ENCODE measurements around the gene PGM2. TPM values are rescaled to one million over a fixed set of nuclear protein-coding genes. Genes with fewer than 3 reads are reported as not detected.
A peak's percentile ranks its signal among the peaks of the same experiment; 100 is the strongest.

PGM2 gene
- total and polyA plus RNA-seq, 2 donors = 20.5 to 46.2 TPM

GRCh38 chr4:37881811-37882210 is 55.3 kb downstream of the PGM2 start:
- H3K9me3 ChIP-seq (ENCODE audit: control insufficient read depth in 2 of 2, insufficient read depth in 1 of 2, low read length in 1 of 2) = no peaks in the 10 kb centered on the region
- H3K4me3 ChIP-seq (ENCODE audit: low read length in 2 of 2) = no peak overlapping the region
- no peaks in the 10 kb centered on the region for H3K4me1 ChIP-seq (ENCODE audit: control insufficient read depth in 2 of 2, insufficient read depth in 2 of 2, low read length in 2 of 2)
- H3K36me3 ChIP-seq (ENCODE audit: control insufficient read depth in 2 of 2, insufficient read depth in 2 of 2, low read length in 1 of 2) = no peaks in the 10 kb centered on the region
- no peak overlapping the region for H3K27ac ChIP-seq (ENCODE audit: low read depth in 1 of 2, low read length in 1 of 2)
- WGBS = 97% methylated on average over 5 of the region's 5 CpGs
- DNase-seq (ENCODE audit: low read depth in 6 of 9, low spot score in 9 of 9) = no peak
- no peaks in the 10 kb centered on the region for H3K27me3 ChIP-seq (ENCODE audit: control insufficient read depth in 2 of 2, insufficient read depth in 1 of 2, low read length in 1 of 2)

GRCh38 chr4:37882665-37883296 is 56.3 kb downstream of the PGM2 start:
- no peaks in the 10 kb centered on the region for H3K27me3 ChIP-seq (ENCODE audit: control insufficient read depth in 2 of 2, insufficient read depth in 1 of 2, low read length in 1 of 2)
- no peak overlapping the region for H3K27ac ChIP-seq (ENCODE audit: low read depth in 1 of 2, low read length in 1 of 2)
- WGBS = 75% methylated on average over 4 of the region's 4 CpGs
- H3K4me3 ChIP-seq (ENCODE audit: low read length in 2 of 2) = no peak overlapping the region
- H3K36me3 ChIP-seq (ENCODE audit: control insufficient read depth in 2 of 2, insufficient read depth in 2 of 2, low read length in 1 of 2) = no peaks in the 10 kb centered on the region
- no peaks in the 10 kb centered on the region for H3K9me3 ChIP-seq (ENCODE audit: control insufficient read depth in 2 of 2, insufficient read depth in 1 of 2, low read length in 1 of 2)
- no peaks in the 10 kb centered on the region for H3K4me1 ChIP-seq (ENCODE audit: control insufficient read depth in 2 of 2, insufficient read depth in 2 of 2, low read length in 2 of 2)
- no peak for DNase-seq (ENCODE audit: low read depth in 6 of 9, low spot score in 9 of 9)

- WGBS = 97% methylated on average over 3 of the region's 3 CpGs
- Histone ChIP-seq H3K9me3 (ENCODE audit: control insufficient read depth in 2 of 2, insufficient read depth in 1 of 2, low read length in 1 of 2) (no peaks in the 10 kb centered on the region), H3K4me1 (ENCODE audit: control insufficient read depth in 2 of 2, insufficient read depth in 2 of 2, low read length in 2 of 2) (peaks cover 0 to under 1% of the 10 kb centered on the region in 2 donors), H3K27me3 (ENCODE audit: control insufficient read depth in 2 of 2, insufficient read depth in 1 of 2, low read length in 1 of 2) (peaks cover 2 to 6% of the 10 kb centered on the region in 2 donors), H3K4me3 (ENCODE audit: low read length in 2 of 2) (no peak overlapping the region), H3K27ac (ENCODE audit: low read depth in 1 of 2, low read length in 1 of 2) (no peak overlapping the region), H3K36me3 (ENCODE audit: control insufficient read depth in 2 of 2, insufficient read depth in 2 of 2, low read length in 1 of 2) (no peaks in the 10 kb centered on the region)
- DNase-seq (ENCODE audit: low read depth in 6 of 9, low spot score in 9 of 9) = no peak
These were observed 58.5 kb downstream of the PGM2 start for GRCh38 chr4:37884855-37885487.

- Histone ChIP-seq H3K4me3 (ENCODE audit: low read length in 2 of 2) (no peak overlapping the region), H3K27ac (ENCODE audit: low read depth in 1 of 2, low read length in 1 of 2) (no peak overlapping the region), H3K9me3 (ENCODE audit: control insufficient read depth in 2 of 2, insufficient read depth in 1 of 2, low read length in 1 of 2) (no peaks in the 10 kb centered on the region), H3K27me3 (ENCODE audit: control insufficient read depth in 2 of 2, insufficient read depth in 1 of 2, low read length in 1 of 2) (peaks cover 2 to 11% of the 10 kb centered on the region in 2 donors), H3K4me1 (ENCODE audit: control insufficient read depth in 2 of 2, insufficient read depth in 2 of 2, low read length in 2 of 2) (peaks cover 0 to 6% of the 10 kb centered on the region in 2 donors), H3K36me3 (ENCODE audit: control insufficient read depth in 2 of 2, insufficient read depth in 2 of 2, low read length in 1 of 2) (no peaks in the 10 kb centered on the region)
- DNase-seq (ENCODE audit: low read depth in 6 of 9, low spot score in 9 of 9) = no peak
- WGBS = 84% methylated on average over 8 of the region's 8 CpGs
These were observed 59.0 kb downstream of the PGM2 start for GRCh38 chr4:37885496-37885895.

GRCh38 chr4:37889849-37890800 is 63.6 kb downstream of the PGM2 start:
- H3K4me1 ChIP-seq (ENCODE audit: control insufficient read depth in 2 of 2, insufficient read depth in 2 of 2, low read length in 2 of 2) = peaks cover 11 to 21% of the 10 kb centered on the region in 2 donors
- H3K4me3 ChIP-seq (ENCODE audit: low read length in 2 of 2) = peak overlapping the region; percentile 71 to 89
- no peaks in the 10 kb centered on the region for H3K9me3 ChIP-seq (ENCODE audit: control insufficient read depth in 2 of 2, insufficient read depth in 1 of 2, low read length in 1 of 2)
- peaks cover 2 to 16% of the 10 kb centered on the region in 2 donors for H3K27me3 ChIP-seq (ENCODE audit: control insufficient read depth in 2 of 2, insufficient read depth in 1 of 2, low read length in 1 of 2)
- peak in 6 of 9 donors; percentile 22 to 58 (median 28) for DNase-seq (ENCODE audit: low read depth in 6 of 9, low spot score in 9 of 9)
- H3K36me3 ChIP-seq (ENCODE audit: control insufficient read depth in 2 of 2, insufficient read depth in 2 of 2, low read length in 1 of 2) = no peaks in the 10 kb centered on the region
- H3K27ac ChIP-seq (ENCODE audit: low read depth in 1 of 2, low read length in 1 of 2) = peak overlapping the region in 1 of 2 donors; percentile 25
- 37% methylated on average over 63 of the region's 63 CpGs for WGBS

GRCh38 chr4:37890801-37891259 is 64.3 kb downstream of the PGM2 start, which contains the start of gene TBC1D1:
TBC1D1 (plus strand) TSS chr4:37891084; CDS start chr4:37902096, 11,012 bp downstream.
- DNase-seq (ENCODE audit: low read depth in 6 of 9, low spot score in 9 of 9) = peak in 7 of 9 donors; percentile 13 to 75 (median 30)
- Histone ChIP-seq H3K4me3 (ENCODE audit: low read length in 2 of 2) (peak within 1 kb of the TSS; percentile 71 to 89), H3K9me3 (ENCODE audit: control insufficient read depth in 2 of 2, insufficient read depth in 1 of 2, low read length in 1 of 2) (no peaks in the 10 kb centered on the region), H3K4me1 (ENCODE audit: control insufficient read depth in 2 of 2, insufficient read depth in 2 of 2, low read length in 2 of 2) (peaks cover 11 to 21% of the 10 kb centered on the region in 2 donors), H3K27ac (ENCODE audit: low read depth in 1 of 2, low read length in 1 of 2) (peak within 1 kb of the TSS; percentile 63 to 79), H3K36me3 (ENCODE audit: control insufficient read depth in 2 of 2, insufficient read depth in 2 of 2, low read length in 1 of 2) (no peaks in the 10 kb centered on the region), H3K27me3 (ENCODE audit: control insufficient read depth in 2 of 2, insufficient read depth in 1 of 2, low read length in 1 of 2) (peaks cover 2 to 16% of the 10 kb centered on the region in 2 donors)
- WGBS = under 1% methylated on average over 43 of the region's 43 CpGs

GRCh38 chr4:37891260-37892159 is 65.0 kb downstream of the PGM2 start:
- DNase-seq (ENCODE audit: low read depth in 6 of 9, low spot score in 9 of 9) = peak; percentile 33 to 80 (median 51)
- WGBS = under 1% methylated on average over 49 of the region's 49 CpGs
- Histone ChIP-seq H3K4me3 (ENCODE audit: low read length in 2 of 2) (peak overlapping the region; percentile 71 to 89), H3K27ac (ENCODE audit: low read depth in 1 of 2, low read length in 1 of 2) (peak overlapping the region; percentile 63 to 79), H3K27me3 (ENCODE audit: control insufficient read depth in 2 of 2, insufficient read depth in 1 of 2, low read length in 1 of 2) (peaks cover 2 to 16% of the 10 kb centered on the region in 2 donors), H3K36me3 (ENCODE audit: control insufficient read depth in 2 of 2, insufficient read depth in 2 of 2, low read length in 1 of 2) (no peaks in the 10 kb centered on the region), H3K9me3 (ENCODE audit: control insufficient read depth in 2 of 2, insufficient read depth in 1 of 2, low read length in 1 of 2) (no peaks in the 10 kb centered on the region), H3K4me1 (ENCODE audit: control insufficient read depth in 2 of 2, insufficient read depth in 2 of 2, low read length in 2 of 2) (peaks cover 11 to 21% of the 10 kb centered on the region in 2 donors)

GRCh38 chr4:37892641-37893040 is 66.2 kb downstream of the PGM2 start:
- peak overlapping the region in 1 of 2 donors; percentile 36 for H3K27ac ChIP-seq (ENCODE audit: low read depth in 1 of 2, low read length in 1 of 2)
- DNase-seq (ENCODE audit: low read depth in 6 of 9, low spot score in 9 of 9) = peak in 1 of 9 donors; percentile 36
- peaks cover 2 to 16% of the 10 kb centered on the region in 2 donors for H3K27me3 ChIP-seq (ENCODE audit: control insufficient read depth in 2 of 2, insufficient read depth in 1 of 2, low read length in 1 of 2)
- H3K4me3 ChIP-seq (ENCODE audit: low read length in 2 of 2) = no peak overlapping the region
- peaks cover 11 to 21% of the 10 kb centered on the region in 2 donors for H3K4me1 ChIP-seq (ENCODE audit: control insufficient read depth in 2 of 2, insufficient read depth in 2 of 2, low read length in 2 of 2)
- H3K36me3 ChIP-seq (ENCODE audit: control insufficient read depth in 2 of 2, insufficient read depth in 2 of 2, low read length in 1 of 2) = no peaks in the 10 kb centered on the region
- H3K9me3 ChIP-seq (ENCODE audit: control insufficient read depth in 2 of 2, insufficient read depth in 1 of 2, low read length in 1 of 2) = no peaks in the 10 kb centered on the region
- whole genome bisulfite sequencing = 61% methylated on average over 5 of the region's 5 CpGs

All from thymus (tissue), 11 donors.